CD4-positive, alpha-beta T cell treated with Interleukin-2 at 100 ng/mL for 4 hours (primary cell): Measurements from ENCODE around the gene DCDC2.
A peak's percentile ranks its signal among the peaks of the same experiment; 100 is the strongest.
"Not testable (repeated sequence)": the region's sequence is repeated elsewhere in the genome, so short reads cannot be mapped to it uniquely, and the experiment has no call there.

ENCODE experiments used
- DNase-seq: peaks from one replicate; pipeline ENCODE4 v3.0.0-alpha.2; 2020; ENCODE audit warnings: low spot score

Gene DCDC2

GRCh38 chr6:24357336-24358218 is at the start of gene DCDC2:
Gene DCDC2 (minus strand): TSS chr6:24358059. CDS start chr6:24357750, 309 bp downstream.
- DNase-seq, result peak; percentile 38

- DNase-seq, result no peak
These were observed 47.4 kb upstream of the DCDC2 start for GRCh38 chr6:24405262-24405661.

- DNase-seq, result no peak
These were observed 45.6 kb upstream of the DCDC2 start for GRCh38 chr6:24403501-24403824.

- peak; percentile 83 for DNase-seq
These were observed 45.0 kb upstream of the DCDC2 start, which contains the start of gene MRS2 for GRCh38 chr6:24402697-24403500. Gene MRS2 (plus strand): TSS chr6:24402936. CDS start chr6:24403047, 111 bp downstream.

- DNase-seq, result no peak
These were observed 43.6 kb upstream of the DCDC2 start for GRCh38 chr6:24401458-24401857.

- DNase-seq, result not testable (repeated sequence)
These were observed 42.5 kb upstream of the DCDC2 start for GRCh38 chr6:24400045-24401039.

GRCh38 chr6:24397631-24398030 is 39.8 kb upstream of the DCDC2 start:
- DNase-seq, result no peak

- DNase-seq, result no peak
These were observed 39.0 kb upstream of the DCDC2 start for GRCh38 chr6:24396824-24397223.

GRCh38 chr6:24394780-24395437 is 37.0 kb upstream of the DCDC2 start:
- no peak for DNase-seq

GRCh38 chr6:24394061-24394779 is 36.4 kb upstream of the DCDC2 start:
- no peak for DNase-seq

GRCh38 chr6:24391756-24392405 is 34.0 kb upstream of the DCDC2 start:
- no peak for DNase-seq

GRCh38 chr6:24391208-24391607 is 33.3 kb upstream of the DCDC2 start:
- DNase-seq, result no peak

GRCh38 chr6:24387818-24388217 is 30.0 kb upstream of the DCDC2 start:
- no peak for DNase-seq

- no peak for DNase-seq
These were observed 27.8 kb upstream of the DCDC2 start for GRCh38 chr6:24385536-24386269.

- not testable (repeated sequence) for DNase-seq
These were observed 26.7 kb upstream of the DCDC2 start for GRCh38 chr6:24384369-24385130.

GRCh38 chr6:24382891-24383494 is 25.1 kb upstream of the DCDC2 start:
- DNase-seq, result not testable (repeated sequence)

- DNase-seq, result no peak
These were observed 24.3 kb upstream of the DCDC2 start for GRCh38 chr6:24382220-24382540.

- no peak for DNase-seq
These were observed 23.8 kb upstream of the DCDC2 start for GRCh38 chr6:24381476-24382219.
